ENCODE results near the gene ATP2B2. TPM values are rescaled to one million over a fixed set of nuclear protein-coding genes. Genes with fewer than 3 reads are reported as not detected.

ATP2B2 gene
- polyA plus RNA-seq, 3 donors, result 0.36 to 0.55 (median 0.40) TPM

GRCh38 chr3:10371167-10371566, 134.2 kb downstream of the ATP2B2 start:
- no peak for DNase-seq (ENCODE audit: low read depth in 3 of 3, low spot score in 2 of 3)

GRCh38 chr3:10370429-10370828, 135.0 kb downstream of the ATP2B2 start:
- no peak for DNase-seq (ENCODE audit: low read depth in 3 of 3, low spot score in 2 of 3)

- no peak for DNase-seq (ENCODE audit: low read depth in 3 of 3, low spot score in 2 of 3)
Observed at GRCh38 chr3:10368512-10368911, 136.9 kb downstream of the ATP2B2 start.

GRCh38 chr3:10367506-10367905, 137.9 kb downstream of the ATP2B2 start:
- DNase-seq (ENCODE audit: low read depth in 3 of 3, low spot score in 2 of 3), result no peak

GRCh38 chr3:10366651-10367101, 138.7 kb downstream of the ATP2B2 start:
- DNase-seq (ENCODE audit: low read depth in 3 of 3, low spot score in 2 of 3), result no peak

GRCh38 chr3:10365791-10366190, 139.6 kb downstream of the ATP2B2 start:
- no peak for DNase-seq (ENCODE audit: low read depth in 3 of 3, low spot score in 2 of 3)

DNA sequence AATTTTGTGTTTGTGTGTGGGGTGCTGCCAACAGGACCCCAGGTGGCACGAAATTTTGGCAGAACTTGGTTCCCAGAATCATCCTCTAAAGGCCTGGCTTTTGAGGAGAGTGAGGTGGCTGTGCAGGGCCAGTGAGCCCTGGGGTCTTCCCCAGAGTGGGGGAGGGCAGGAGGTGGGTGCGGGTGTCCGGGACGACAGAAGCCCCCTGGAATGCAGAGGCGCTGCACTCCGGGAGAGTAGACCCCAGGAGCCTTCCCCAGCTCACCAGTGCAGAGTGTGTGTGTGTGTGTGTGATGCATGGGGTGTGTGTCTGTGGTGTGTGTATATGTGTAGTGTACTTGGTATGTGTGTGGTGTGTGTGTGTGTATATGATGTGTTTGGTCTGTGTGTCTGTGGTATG, 140.1 kb downstream of the ATP2B2 start:
- DNase-seq (ENCODE audit: low read depth in 3 of 3, low spot score in 2 of 3), result no peak

GRCh38 chr3:10364806-10365205, 140.6 kb downstream of the ATP2B2 start:
- DNase-seq (ENCODE audit: low read depth in 3 of 3, low spot score in 2 of 3), result no peak

- DNase-seq (ENCODE audit: low read depth in 3 of 3, low spot score in 2 of 3), result no peak
Observed at GRCh38 chr3:10363935-10364334, 141.5 kb downstream of the ATP2B2 start.

DNA sequence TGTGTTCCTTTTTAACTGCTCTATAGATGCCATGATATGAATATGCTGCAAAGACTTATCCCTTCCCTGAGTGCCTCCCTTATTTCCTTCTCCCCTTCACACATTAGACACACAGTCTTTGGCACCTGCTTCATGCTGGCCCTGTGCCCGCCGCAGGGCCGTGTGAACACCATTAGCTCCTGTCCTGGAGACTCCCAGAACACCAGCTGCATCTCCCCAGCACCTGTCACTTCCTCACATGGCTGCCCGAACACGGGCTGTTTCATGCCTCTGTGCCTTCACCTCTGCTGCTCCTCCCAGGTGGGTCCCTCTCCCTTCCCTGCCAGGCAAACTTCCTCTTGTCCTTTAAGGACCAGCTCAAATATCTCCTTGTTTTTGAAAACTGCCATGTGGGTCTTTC, 144.0 kb downstream of the ATP2B2 start:
- no peak for DNase-seq (ENCODE audit: low read depth in 3 of 3, low spot score in 2 of 3)

- no peak for DNase-seq (ENCODE audit: low read depth in 3 of 3, low spot score in 2 of 3)
Observed at GRCh38 chr3:10360478-10360877, 144.9 kb downstream of the ATP2B2 start.

DNA sequence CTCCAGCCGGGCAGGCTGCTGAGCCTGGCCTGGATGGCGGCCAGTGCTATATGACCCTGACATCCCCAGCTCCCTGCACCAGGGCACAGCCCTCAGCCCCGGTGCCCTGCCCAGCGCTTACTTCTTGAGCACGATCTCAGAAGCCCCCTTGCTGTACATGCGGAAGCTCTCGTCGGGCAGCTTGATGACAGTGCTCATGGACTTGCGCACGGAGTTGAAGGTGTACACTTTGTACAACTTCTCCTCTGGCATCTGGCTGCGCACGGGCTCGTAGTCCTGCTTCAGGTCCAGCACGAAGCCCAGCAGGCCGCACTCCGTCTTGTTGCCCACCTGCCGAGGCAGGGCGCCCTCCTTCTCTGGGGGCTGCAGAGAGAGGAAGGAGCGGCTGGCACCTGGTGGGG, 145.6 kb downstream of the ATP2B2 start:
- no peak for DNase-seq (ENCODE audit: low read depth in 3 of 3, low spot score in 2 of 3)

DNA sequence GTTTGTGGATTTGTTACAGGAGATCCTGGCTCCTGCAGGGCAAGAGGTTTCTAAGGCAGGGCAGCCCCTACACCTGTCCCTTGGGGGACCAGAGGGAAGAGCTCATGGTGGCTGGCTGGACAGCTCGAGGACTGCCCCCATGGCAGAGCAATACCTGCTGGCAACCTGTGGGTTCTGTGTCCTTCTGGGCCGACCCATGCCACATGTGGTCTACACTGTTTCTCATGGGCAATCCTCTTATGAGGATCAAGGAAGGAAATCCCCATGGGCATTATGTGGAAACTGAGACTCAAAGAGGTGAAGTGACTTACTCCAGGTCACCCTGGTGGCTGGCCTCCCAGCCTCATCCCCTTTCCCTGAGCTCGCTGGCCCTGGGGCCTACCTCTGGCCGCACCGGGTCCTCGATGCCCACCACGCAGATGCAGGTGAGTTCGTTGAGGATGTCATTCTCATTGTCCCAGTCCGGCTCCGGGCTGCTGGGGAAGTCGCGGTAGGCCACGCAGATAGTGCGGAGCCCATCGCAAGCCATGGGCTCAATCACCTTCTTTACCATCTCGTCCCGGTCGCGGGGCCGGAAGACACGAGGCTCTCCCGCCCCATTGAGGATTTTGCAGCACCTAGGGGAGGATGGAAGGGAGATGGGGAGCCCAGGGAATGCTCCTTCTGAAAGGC, 146.9 kb downstream of the ATP2B2 start:
- no peak for DNase-seq (ENCODE audit: low read depth in 3 of 3, low spot score in 2 of 3)

DNA sequence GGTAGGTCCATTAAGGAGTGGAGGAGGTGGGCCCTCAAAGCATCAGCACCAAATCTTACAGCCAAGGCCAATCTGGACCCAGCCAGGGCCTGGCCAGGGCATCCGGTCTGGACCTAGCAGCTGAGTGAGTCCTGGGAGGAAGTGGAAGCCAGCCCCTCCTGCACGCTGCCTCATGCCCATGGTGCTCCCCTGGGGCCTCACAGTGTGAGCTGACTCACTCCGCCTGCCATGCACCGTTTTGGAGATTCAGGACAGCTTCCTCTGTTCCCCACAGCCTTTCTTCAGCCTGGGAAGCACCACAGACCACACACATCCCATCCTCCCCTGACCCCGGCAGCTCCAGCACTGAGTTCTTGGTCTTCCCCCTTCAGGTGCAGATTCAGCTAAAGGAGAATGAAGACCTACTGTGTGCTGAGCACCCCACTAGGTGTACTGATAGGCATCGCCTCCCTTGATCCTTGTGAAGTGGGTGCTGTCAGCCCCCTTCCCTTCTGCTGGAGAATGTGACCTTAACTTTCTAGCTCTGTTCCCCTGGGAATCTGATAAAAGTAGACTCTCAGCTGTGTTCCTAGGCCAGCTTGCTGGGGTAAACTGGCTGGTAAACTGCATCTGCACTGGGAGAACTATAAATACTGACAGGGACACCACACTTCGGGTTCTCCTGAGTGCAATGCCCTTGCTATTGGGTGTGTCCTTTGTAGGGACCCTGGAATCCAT, 147.6 kb downstream of the ATP2B2 start:
- no peak for DNase-seq (ENCODE audit: low read depth in 3 of 3, low spot score in 2 of 3)

GRCh38 chr3:10357095-10357494, 148.3 kb downstream of the ATP2B2 start:
- no peak for DNase-seq (ENCODE audit: low read depth in 3 of 3, low spot score in 2 of 3)

- DNase-seq (ENCODE audit: low read depth in 3 of 3, low spot score in 2 of 3), result no peak
Observed at GRCh38 chr3:10356461-10356981, 148.9 kb downstream of the ATP2B2 start.

DNA sequence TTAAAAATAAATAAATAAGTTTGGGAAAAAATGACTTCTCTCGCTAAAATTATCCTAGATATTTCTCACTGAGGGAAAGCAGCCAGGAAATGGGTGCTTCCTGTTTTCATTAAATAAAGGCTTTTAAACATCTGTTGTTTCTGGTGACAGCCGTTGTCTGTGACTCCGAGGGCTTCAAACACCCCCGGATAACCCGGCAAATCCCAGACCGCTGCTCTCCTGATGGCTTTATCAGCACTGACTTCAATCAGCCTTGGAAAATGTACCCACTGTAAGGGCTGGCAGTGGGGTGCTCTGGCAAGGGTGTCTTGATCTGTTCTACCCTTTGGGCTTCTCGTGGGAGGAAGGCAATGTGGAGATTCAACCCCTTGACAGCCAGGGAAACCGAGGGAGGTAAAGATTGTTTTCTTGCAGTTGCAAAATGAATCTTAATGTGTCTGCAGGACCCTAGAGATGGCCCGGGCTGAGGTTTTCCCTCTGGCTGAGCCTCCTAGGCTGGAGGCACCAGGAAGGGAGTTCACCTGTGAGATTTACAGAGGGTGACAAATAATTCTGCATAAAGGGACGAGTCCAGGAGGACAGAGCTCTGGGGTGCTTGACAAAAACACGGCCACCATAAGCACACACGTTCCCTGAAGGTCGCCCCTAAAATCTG, 150.9 kb downstream of the ATP2B2 start:
- no peak for DNase-seq (ENCODE audit: low read depth in 3 of 3, low spot score in 2 of 3)

DNA sequence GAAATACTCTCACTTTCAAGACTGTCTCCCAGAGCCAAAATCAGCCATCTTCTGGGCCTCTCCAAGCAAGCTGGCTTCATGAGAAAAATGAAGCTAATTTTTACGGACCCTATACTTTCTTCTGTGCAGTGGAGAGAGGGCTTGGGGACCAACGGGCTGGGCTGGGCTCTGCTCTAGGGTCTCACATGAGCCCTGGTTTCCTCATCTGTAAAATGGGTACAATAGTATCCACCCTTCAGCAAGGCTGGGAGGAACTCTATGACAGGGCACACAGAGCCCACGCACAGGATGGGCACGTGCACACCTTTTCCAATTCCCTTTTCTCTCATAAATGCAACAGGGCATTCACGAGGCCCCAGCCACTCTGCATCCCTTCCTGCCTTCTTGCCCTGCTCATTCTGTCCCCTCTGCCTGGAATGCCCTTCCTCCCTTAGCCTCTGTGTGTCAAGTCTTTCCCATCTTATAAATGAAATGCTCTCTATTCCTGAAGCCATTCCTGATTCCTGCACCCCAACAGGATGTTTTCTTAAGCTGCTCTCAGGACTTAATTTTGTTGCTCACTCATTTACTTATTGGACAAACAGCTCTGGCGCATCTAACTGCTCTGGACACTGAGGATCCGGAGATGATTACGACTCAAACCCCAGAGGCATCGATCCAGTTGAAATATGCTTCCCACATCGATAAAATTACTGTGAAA, 151.6 kb downstream of the ATP2B2 start:
- no peak for DNase-seq (ENCODE audit: low read depth in 3 of 3, low spot score in 2 of 3)

- no peak for DNase-seq (ENCODE audit: low read depth in 3 of 3, low spot score in 2 of 3)
Observed at GRCh38 chr3:10353160-10353559, 152.2 kb downstream of the ATP2B2 start.

- no peak for DNase-seq (ENCODE audit: low read depth in 3 of 3, low spot score in 2 of 3)
Observed at GRCh38 chr3:10352146-10352911, 153.1 kb downstream of the ATP2B2 start.
